ENCODE data around the gene LRMDA. TPM values are rescaled to one million over a fixed set of nuclear protein-coding genes. Genes with fewer than 3 reads are reported as not detected.

The LRMDA gene
- total RNA-seq, 1 experiment from 2014 or later: 4.8 TPM

- no peak for TF ChIP-seq REST (IDR thresholded peaks at IDR 0.05; ENCODE audit: low read depth)
- TF ChIP-seq RAD21 (IDR thresholded peaks at IDR 0.05; ENCODE audit: low read depth): no peak
Measured at GRCh38 chr10:76088980-76089379, 657.6 kb downstream of the LRMDA start (continued).

GRCh38 chr10:76089556-76090180 is 658.2 kb downstream of the LRMDA start:
- peaks cover 0 to 12% of the 10 kb centered on the region in 2 experiments; a peak in 3 of 4 replicates for H3K4me1 ChIP-seq (ENCODE audit: control insufficient read depth in 1 of 2, insufficient read depth in 2 of 2, low read length in 2 of 2)
- no peaks in the 10 kb centered on the region for H4K20me1 ChIP-seq (ENCODE audit: insufficient read depth)
- intact Hi-C loops (cut with micrococcal nuclease): no loop called here
- H3K9me2 ChIP-seq (ENCODE audit: insufficient read depth): no peaks in the 10 kb centered on the region
- H3K4me3 ChIP-seq (replicated peaks in 1 of 2; ENCODE audit: low read depth in 1 of 2, low read length in 2 of 2): no peak overlapping the region
- no peaks in the 10 kb centered on the region for H3K36me3 ChIP-seq (ENCODE audit: control insufficient read depth in 1 of 2, insufficient read depth in 2 of 2, low read length in 2 of 2)
- ChIA-PET CTCF (interaction anchor here (0.6 to 1.0 kb wide), 3 partner anchors 53 to 693 kb away, joined by 3 to 4 read pairs (median 3); no protein-coding TSS in a partner anchor), RAD21 (ENCODE audit: low non-redundant PET in 1 of 2, low total read pairs in 2 of 2, uncharacterized antibody in 2 of 2, unreplicated experiment in 2 of 2) (no interaction called here), POLR2A (no interaction called here)
- no peaks in the 10 kb centered on the region for H3K79me2 ChIP-seq (ENCODE audit: insufficient read depth, low read length)
- no peaks in the 10 kb centered on the region for H3K9me3 ChIP-seq (ENCODE audit: control insufficient read depth in 1 of 2, insufficient read depth in 1 of 2, low read depth in 1 of 2, low read length in 2 of 2)
- DNase-seq (ENCODE audit: low read depth, low spot score) (no peak), ATAC-seq (no peak)
- no peak overlapping the region for H3K9ac ChIP-seq (ENCODE audit: low read length)
- no peak overlapping the region for H3K27ac ChIP-seq (ENCODE audit: low read depth, low read length)
- H3K4me2 ChIP-seq (ENCODE audit: low read length): no peak overlapping the region
- BruUV-seq (replicated peaks): no TSS peak
- H3K27me3 ChIP-seq (ENCODE audit: insufficient read depth, low read length): peaks cover 9% of the 10 kb centered on the region
- H2AFZ ChIP-seq (ENCODE audit: low read depth, low read length, poor library complexity, severe bottlenecking): no peak overlapping the region
- TF ChIP-seq ELF1 (IDR thresholded peaks at IDR 0.05; ENCODE audit: borderline replicate concordance, low read depth): no peak
- TF ChIP-seq ZBTB33 (IDR thresholded peaks at IDR 0.05; ENCODE audit: extremely low read depth, insufficient replicate concordance, low read length): no peak
- TF ChIP-seq EZH2phosphoT487 (IDR thresholded peaks at IDR 0.05; ENCODE audit: borderline replicate concordance): no peak
- no peak for TF ChIP-seq SP1 (IDR thresholded peaks at IDR 0.05; ENCODE audit: low read depth)
- TF ChIP-seq REST (IDR thresholded peaks at IDR 0.05; ENCODE audit: low read depth): no peak
- no peak for TF ChIP-seq POLR2AphosphoS5 (IDR thresholded peaks at IDR 0.05; ENCODE audit: low read depth, low read length)
- TF ChIP-seq POLR2A (IDR thresholded peaks at IDR 0.05; ENCODE audit: borderline replicate concordance, extremely low read depth, insufficient read depth, insufficient read length): no peak
- TF ChIP-seq TCF7L2 (IDR thresholded peaks at IDR 0.05; ENCODE audit: borderline replicate concordance, extremely low read depth, insufficient read depth, insufficient read length): no peak
- no peak for TF ChIP-seq CBX3 (IDR thresholded peaks at IDR 0.05; ENCODE audit: low read depth)
- TF ChIP-seq ATF3 (IDR thresholded peaks at IDR 0.05): no peak
- TF ChIP-seq EZH2 (IDR thresholded peaks at IDR 0.05): no peak
- no peak for TF ChIP-seq ZFX (IDR thresholded peaks at IDR 0.05)
- no peak for TF ChIP-seq SIN3A (IDR thresholded peaks at IDR 0.05; ENCODE audit: low read depth)
- TF ChIP-seq SRF (IDR thresholded peaks at IDR 0.05; ENCODE audit: low read depth): no peak

Measured in HCT116 (cell line).